CD14-positive monocyte (primary cell): ENCODE data around the gene OR1D5. TPM values are rescaled to one million over a fixed set of nuclear protein-coding genes. Genes with fewer than 3 reads are reported as not detected.

Experiments used
- DNase-seq, 3 donors: peaks; one replicate each; pipeline ENCODE4 v3.0.0-alpha.2; 2011 to 2022
- H2AFZ ChIP-seq: 2 replicates; pipeline ENCODE4 v1.6.0; 2012; ENCODE audit warnings: mild to moderate bottlenecking, low read depth, low read length, inconsistent platforms; ENCODE audit not compliant: insufficient read depth, poor library complexity, severe bottlenecking
- H3K27ac ChIP-seq, 2 donors: 1 replicate in 1 of 2; 2 replicates in 1 of 2; pipeline ENCODE4 v1.5.1; 2012 to 2013; ENCODE audit warnings: low read length in 2 of 2, control low read depth in 1 of 2, inconsistent platforms in 1 of 2, low read depth in 1 of 2, mild to moderate bottlenecking in 1 of 2
- H3K27me3 ChIP-seq, 2 donors: one replicate each; pipeline versions ENCODE4 v1.6.0 to v1.6.1; 2011 to 2013; ENCODE audit warnings: low read length in 2 of 2; ENCODE audit not compliant: control insufficient read depth in 2 of 2, insufficient read depth in 2 of 2
- H3K36me3 ChIP-seq, 2 donors: replicated peaks in 1 of 2; 1 replicate in 1 of 2; 2 replicates in 1 of 2; pipeline versions ENCODE4 v1.5.1 to v1.6.1; 2012 to 2013; ENCODE audit warnings: low read length in 2 of 2, control low read depth in 1 of 2, inconsistent platforms in 1 of 2, mild to moderate bottlenecking in 1 of 2; ENCODE audit not compliant: insufficient read depth in 2 of 2, control insufficient read depth in 1 of 2
- H3K4me1 ChIP-seq, 2 donors: 1 replicate in 1 of 2; 2 replicates in 1 of 2; pipeline versions ENCODE4 v1.5.1 to v1.6.1; 2012 to 2013; ENCODE audit warnings: low read length in 2 of 2, control low read depth in 1 of 2, inconsistent platforms in 1 of 2, mild to moderate bottlenecking in 1 of 2, moderate library complexity in 1 of 2; ENCODE audit not compliant: insufficient read depth in 2 of 2, control insufficient read depth in 1 of 2
- H3K4me2 ChIP-seq: replicated peaks from 2 replicates; pipeline ENCODE3; 2012; ENCODE audit warnings: low read length, moderate library complexity, mild to moderate bottlenecking; ENCODE audit not compliant: poor library complexity, severe bottlenecking; ENCODE audit errors: extremely low read depth
- H3K4me3 ChIP-seq, 3 experiments: fragments of 200-600 bp in 1 of 3; sonication (generic) in 1 of 3; replicated peaks in 1 of 3; 1 replicate in 2 of 3; 2 replicates in 1 of 3; pipeline ENCODE4 v1.5.1; 2011 to 2013; ENCODE audit warnings: low read length in 3 of 3, mild to moderate bottlenecking in 3 of 3, control low read depth in 2 of 3, low read depth in 2 of 3, inconsistent platforms in 1 of 3, moderate library complexity in 1 of 3
- H3K79me2 ChIP-seq: 2 replicates; pipeline ENCODE4 v1.6.0; 2012; ENCODE audit warnings: mild to moderate bottlenecking, control low read depth, inconsistent platforms, low read length, moderate library complexity; ENCODE audit not compliant: insufficient read depth
- H3K9ac ChIP-seq: 2 replicates; pipeline ENCODE4 v1.6.0; 2017; ENCODE audit warnings: low read length, mild to moderate bottlenecking; ENCODE audit not compliant: insufficient read depth, poor library complexity, severe bottlenecking
- H3K9me3 ChIP-seq, 2 donors: replicated peaks in 1 of 2; 1 replicate in 1 of 2; 2 replicates in 1 of 2; pipeline versions ENCODE4 v1.5.1 to v1.6.1; 2012 to 2013; ENCODE audit warnings: low read length in 2 of 2, control low read depth in 1 of 2; ENCODE audit not compliant: control insufficient read depth in 1 of 2, insufficient read depth in 1 of 2
- H4K20me1 ChIP-seq: 2 replicates; pipeline ENCODE4 v1.6.0; 2012; ENCODE audit warnings: mild to moderate bottlenecking, low read length, control low read depth, moderate library complexity; ENCODE audit not compliant: insufficient read depth
- H3K27ac Mint-ChIP-seq, 7 donors: one replicate each; pipeline ENCODE4 v1.8.0; 2020; ENCODE audit warnings: mild to moderate bottlenecking in 7 of 7, mixed read lengths in 7 of 7, moderate library complexity in 6 of 7, inconsistent platforms in 2 of 7
- H3K27me3 Mint-ChIP-seq, 3 donors: one replicate each; pipeline ENCODE4 v1.8.0; 2021 to 2022; ENCODE audit warnings: low read depth in 3 of 3, mild to moderate bottlenecking in 3 of 3, mixed read lengths in 3 of 3, moderate library complexity in 3 of 3, inconsistent platforms in 1 of 3
- H3K36me3 Mint-ChIP-seq, 2 donors: one replicate each; pipeline ENCODE4 v1.8.0; 2020; ENCODE audit warnings: mixed read lengths in 2 of 2, inconsistent platforms in 1 of 2, mild to moderate bottlenecking in 1 of 2
- H3K4me1 Mint-ChIP-seq: one replicate; pipeline ENCODE4 v1.8.0; 2020; ENCODE audit warnings: mild to moderate bottlenecking, mixed read lengths
- H3K4me3 Mint-ChIP-seq, 2 donors: one replicate each; pipeline ENCODE4 v1.8.0; 2020; ENCODE audit warnings: mild to moderate bottlenecking in 2 of 2, mixed read lengths in 2 of 2, moderate library complexity in 1 of 2
- H3K9me3 Mint-ChIP-seq, 7 donors: one replicate each; pipeline ENCODE4 v1.8.0; 2020 to 2022; ENCODE audit warnings: mixed read lengths in 7 of 7, mild to moderate bottlenecking in 6 of 7, moderate library complexity in 6 of 7, inconsistent platforms in 2 of 7
- WGBS: methylation state at CpG from one replicate; pipeline ENCODE4 v1.1.5; 2013; ENCODE audit warnings: missing lambda C conversion rate; ENCODE audit not compliant: insufficient coverage; 5-methylcytosine and 5-hydroxymethylcytosine counted together
- intact Hi-C, 2 donors: fragments of 100-400 bp; cut with micrococcal nuclease; formaldehyde crosslinking; loops; one replicate each; pipeline versions ENCODE4 v1.15.0 to v1.15.1; 2023
- polyA plus RNA-seq, 3 donors: library from polyadenylated mRNA; depleted of rRNA in 1 of 3; unstranded in 2 of 3; stranded (reverse) in 1 of 3; fragments of 300-500 nt in 2 of 3; fragments of >200 nt in 1 of 3; fragmentation: Illumina TruSeq in 2 of 3; gene quantifications; 1 replicate in 2 of 3; 2 replicates in 1 of 3; pipeline ENCODE4 v1.2.3, GENCODE V29; 2012 to 2021
- TF ChIP-seq, protein P1 (sequence below): fragments of 200-600 bp; IDR thresholded peaks from one replicate; pipeline ENCODE4 v1.8.0; 2022; ENCODE audit warnings: antibody characterized with exemption, mild to moderate bottlenecking

The OR1D5 gene
- polyA plus RNA-seq, 3 donors = not detected

DNA sequence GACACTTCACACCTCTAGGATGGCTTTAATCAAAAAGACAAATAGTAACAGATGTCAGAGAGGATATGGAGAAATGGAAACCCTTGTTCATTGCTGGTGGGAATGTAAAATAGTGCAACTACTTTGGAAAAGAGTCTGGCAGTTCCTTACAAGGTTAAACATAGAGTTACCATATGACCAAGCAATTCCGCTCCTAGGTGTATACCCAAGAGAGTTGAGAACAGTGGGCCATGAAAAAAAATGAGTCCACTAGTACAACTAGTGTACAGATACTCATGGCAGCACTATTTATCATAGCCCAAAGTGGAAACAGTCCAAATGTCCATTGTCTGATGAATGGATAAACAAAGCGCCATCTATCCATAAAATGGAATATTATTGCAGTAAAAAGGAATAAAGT lies 39.1 kb downstream of the OR1D5 start:
- intact Hi-C loops = no loop called here
- Histone ChIP-seq H4K20me1 (peaks cover 61% of the 10 kb centered on the region), H3K9me3 (peaks cover 4 to 26% of the 10 kb centered on the region in 2 donors), H2AFZ (no peak overlapping the region), H3K27me3 (no peaks in the 10 kb centered on the region), H3K4me3 (no peak overlapping the region), H3K36me3 (peaks cover 86 to 99% of the 10 kb centered on the region in 2 donors), H3K79me2 (peaks cover 3% of the 10 kb centered on the region), H3K4me1 (peaks cover under 1 to 3% of the 10 kb centered on the region in 2 donors), H3K4me2 (no peak overlapping the region), H3K9ac (no peak overlapping the region), H3K27ac (no peak overlapping the region)
- H3K27ac Mint-ChIP-seq = no peak overlapping the region
- H3K27me3 Mint-ChIP-seq = no peaks in the 10 kb centered on the region
- WGBS = no CpG with 5 or more reads among the region's 2 CpGs
- H3K4me3 Mint-ChIP-seq = no peak overlapping the region
- H3K9me3 Mint-ChIP-seq = peaks cover 11 to 27% (median 19%) of the 10 kb centered on the region in 7 donors
- peaks cover 4% of the 10 kb centered on the region for H3K4me1 Mint-ChIP-seq
- TF ChIP-seq, protein P1, sequence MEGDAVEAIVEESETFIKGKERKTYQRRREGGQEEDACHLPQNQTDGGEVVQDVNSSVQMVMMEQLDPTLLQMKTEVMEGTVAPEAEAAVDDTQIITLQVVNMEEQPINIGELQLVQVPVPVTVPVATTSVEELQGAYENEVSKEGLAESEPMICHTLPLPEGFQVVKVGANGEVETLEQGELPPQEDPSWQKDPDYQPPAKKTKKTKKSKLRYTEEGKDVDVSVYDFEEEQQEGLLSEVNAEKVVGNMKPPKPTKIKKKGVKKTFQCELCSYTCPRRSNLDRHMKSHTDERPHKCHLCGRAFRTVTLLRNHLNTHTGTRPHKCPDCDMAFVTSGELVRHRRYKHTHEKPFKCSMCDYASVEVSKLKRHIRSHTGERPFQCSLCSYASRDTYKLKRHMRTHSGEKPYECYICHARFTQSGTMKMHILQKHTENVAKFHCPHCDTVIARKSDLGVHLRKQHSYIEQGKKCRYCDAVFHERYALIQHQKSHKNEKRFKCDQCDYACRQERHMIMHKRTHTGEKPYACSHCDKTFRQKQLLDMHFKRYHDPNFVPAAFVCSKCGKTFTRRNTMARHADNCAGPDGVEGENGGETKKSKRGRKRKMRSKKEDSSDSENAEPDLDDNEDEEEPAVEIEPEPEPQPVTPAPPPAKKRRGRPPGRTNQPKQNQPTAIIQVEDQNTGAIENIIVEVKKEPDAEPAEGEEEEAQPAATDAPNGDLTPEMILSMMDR = no peak
- peaks cover 89 to 99% of the 10 kb centered on the region in 2 donors for H3K36me3 Mint-ChIP-seq
- no peak for DNase-seq

DNA sequence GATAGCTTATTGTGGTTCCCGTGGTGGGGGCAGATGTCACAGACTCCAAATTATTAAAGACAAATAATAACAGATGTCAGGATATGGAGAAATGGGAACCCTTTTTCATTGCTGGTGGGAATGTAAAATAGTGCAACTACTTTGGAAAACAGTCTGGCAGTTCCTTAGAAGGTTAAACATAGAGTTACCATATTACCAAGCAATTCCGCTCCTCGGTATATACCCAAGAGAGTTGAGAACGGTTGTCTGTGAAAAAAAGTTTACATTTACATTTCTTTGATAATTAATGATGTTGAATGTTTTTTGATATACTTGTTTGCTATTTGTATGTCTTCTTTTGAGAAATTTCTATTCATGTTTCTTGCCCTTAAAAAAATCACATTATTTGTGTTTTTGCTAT lies 41.2 kb downstream of the OR1D5 start:
- Histone ChIP-seq H3K27me3 (no peaks in the 10 kb centered on the region), H3K4me2 (no peak overlapping the region), H3K4me3 (no peak overlapping the region), H3K36me3 (peaks cover 86 to 99% of the 10 kb centered on the region in 2 donors), H4K20me1 (peaks cover 46% of the 10 kb centered on the region), H3K9me3 (peaks cover 4 to 26% of the 10 kb centered on the region in 2 donors), H3K27ac (no peak overlapping the region), H3K9ac (no peak overlapping the region), H2AFZ (no peak overlapping the region), H3K4me1 (no peaks in the 10 kb centered on the region), H3K79me2 (peaks cover 3% of the 10 kb centered on the region)
- Mint-ChIP-seq H3K27me3 (no peaks in the 10 kb centered on the region), H3K4me1 (no peaks in the 10 kb centered on the region), H3K27ac (no peak overlapping the region), H3K4me3 (no peak overlapping the region), H3K9me3 (peaks cover 11 to 27% (median 19%) of the 10 kb centered on the region in 7 donors), H3K36me3 (peaks cover 85 to 99% of the 10 kb centered on the region in 2 donors)
- TF ChIP-seq, protein P1 = no peak
- no CpG with 5 or more reads among the region's 4 CpGs for WGBS
- no peak for DNase-seq
- intact Hi-C loops = no loop called here
